Measurements from ENCODE around the gene MYO1H.
"Not testable (repeated sequence)": the region's sequence is repeated elsewhere in the genome, so short reads cannot be mapped to it uniquely, and the experiment has no call there.

Gene MYO1H

DNA sequence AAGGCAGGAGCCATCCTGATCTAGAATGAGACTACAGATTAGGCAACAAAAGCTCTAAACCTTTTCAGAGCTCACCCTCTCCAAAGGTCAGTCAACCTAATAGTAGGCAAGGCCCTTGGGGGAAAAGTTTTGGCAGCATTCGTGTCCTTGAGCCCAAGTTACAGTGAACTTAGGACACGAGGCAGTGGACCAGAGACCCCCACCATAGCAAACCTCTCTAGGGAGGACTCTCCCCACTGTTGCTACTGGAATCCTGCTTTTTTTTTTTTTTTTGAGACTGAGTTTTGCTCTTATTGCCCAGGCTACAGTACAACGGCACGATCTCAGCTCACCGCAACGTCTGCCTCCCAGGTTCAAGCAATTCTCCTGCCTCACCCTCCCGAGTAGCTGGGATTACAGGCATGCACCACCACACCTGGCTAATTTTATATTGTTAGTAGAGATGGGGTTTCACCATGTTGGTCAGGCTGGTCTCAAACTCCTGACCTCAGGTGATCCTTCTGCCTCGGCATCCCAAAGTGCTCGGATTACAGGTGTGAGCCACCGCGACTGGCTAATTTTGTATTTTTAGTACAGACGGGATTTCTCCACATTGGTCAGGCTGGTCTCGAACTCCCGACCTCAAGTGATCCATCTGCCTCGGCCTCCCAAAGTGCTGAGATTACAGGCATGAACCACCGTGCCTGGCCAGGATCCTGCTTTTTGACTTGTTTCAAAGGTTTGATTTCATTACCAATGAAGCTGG, 126.0 kb downstream of the MYO1H start:
- not testable (repeated sequence) for DNase-seq (ENCODE audit: low spot score)

- no peak for DNase-seq (ENCODE audit: low spot score)
Observed at GRCh38 chr12:109475121-109475520, 127.4 kb downstream of the MYO1H start.

GRCh38 chr12:109475993-109476806, 128.5 kb downstream of the MYO1H start:
- no peak for DNase-seq (ENCODE audit: low spot score)

DNA sequence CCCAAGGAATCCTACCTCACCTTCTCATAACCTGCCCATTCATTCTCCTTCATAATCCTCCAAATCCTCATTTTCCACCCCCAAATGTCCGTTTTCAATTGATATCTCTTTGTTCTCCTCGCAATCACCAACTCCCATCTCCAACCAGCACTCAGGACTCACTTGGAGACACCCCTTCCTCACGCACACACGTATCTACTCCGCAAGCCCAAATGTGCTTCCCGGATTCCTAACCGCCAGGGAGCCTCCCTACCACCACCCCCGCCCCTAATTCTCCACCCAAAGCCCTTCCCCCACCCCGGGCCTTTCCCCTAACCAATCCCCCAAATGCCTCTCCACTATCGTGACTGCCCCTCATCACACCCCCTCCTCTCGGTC, 129.1 kb downstream of the MYO1H start:
- DNase-seq (ENCODE audit: low spot score): no peak

DNA sequence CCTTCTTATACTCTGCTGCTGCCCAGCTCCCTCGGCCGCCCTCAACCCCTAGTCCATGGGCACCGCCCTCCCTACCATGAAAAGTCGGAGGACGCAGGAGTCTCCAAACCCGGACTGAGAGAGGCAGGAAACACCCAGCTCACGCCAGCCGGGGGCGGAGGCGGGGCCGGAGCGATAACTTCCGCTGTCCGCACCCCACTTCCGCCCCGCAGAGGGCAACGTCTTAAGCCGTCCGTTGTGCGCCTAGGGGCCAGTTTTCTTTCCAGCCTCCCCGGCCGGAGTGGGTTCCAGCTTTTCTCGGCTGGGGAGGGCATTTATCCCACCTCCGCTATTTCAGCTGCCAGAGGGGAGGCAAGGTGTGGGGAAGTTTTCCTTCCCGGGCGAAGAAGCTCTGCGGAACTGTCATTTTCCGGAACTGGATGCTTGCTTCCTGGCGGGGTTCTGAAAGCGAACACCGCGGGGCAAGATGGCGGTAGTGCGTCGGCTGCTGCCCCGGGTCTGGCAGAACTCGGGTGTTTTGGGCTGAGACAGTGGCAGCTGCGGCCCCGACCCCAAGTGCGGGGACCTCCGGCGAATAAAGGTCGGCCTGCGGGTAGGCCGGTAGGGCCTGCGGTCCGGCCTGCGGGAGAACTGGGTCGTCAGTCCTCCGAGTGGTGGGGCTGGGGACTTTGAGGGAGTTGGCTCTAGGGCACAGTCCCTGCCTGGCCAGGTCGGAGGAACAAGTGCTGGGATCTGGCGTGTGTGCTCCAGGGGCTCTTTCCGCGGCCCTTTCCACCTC, 129.7 kb downstream of the MYO1H start, which contains the start of the genes KCTD10 and UBE3B:
TSS of gene KCTD10 (minus strand) at position 116 of the 778 bp plus-strand sequence. CDS start at position 78, 38 bp downstream.
TSS of gene UBE3B (plus strand) at position 450 of the 778 bp plus-strand sequence. CDS start 5,918 bp downstream, outside the sequence.
- peak; percentile 82 for DNase-seq (ENCODE audit: low spot score)

- DNase-seq (ENCODE audit: low spot score): no peak
Observed at GRCh38 chr12:109477963-109478315, 130.2 kb downstream of the MYO1H start.

DNA sequence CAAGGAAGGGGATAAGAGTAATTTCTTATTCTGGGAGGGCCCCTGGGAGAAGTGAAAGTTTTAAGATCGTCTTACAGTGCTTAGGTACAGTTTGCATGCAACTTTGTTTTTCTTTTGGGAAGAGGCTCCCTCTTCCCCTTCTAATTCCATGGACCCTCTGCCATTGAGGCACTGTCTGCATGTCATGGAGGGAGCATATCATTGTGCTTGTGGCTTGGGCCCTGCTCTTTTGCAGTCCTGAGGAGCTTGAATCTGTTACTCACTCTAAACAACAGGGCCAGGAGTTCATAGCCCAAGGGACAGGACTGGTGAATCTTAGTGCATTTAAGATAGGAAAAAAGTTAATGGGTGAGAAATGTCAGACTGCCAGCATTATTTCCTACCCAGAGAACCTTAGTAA, 132.1 kb downstream of the MYO1H start:
- no peak for DNase-seq (ENCODE audit: low spot score)

- no peak for DNase-seq (ENCODE audit: low spot score)
Observed at GRCh38 chr12:109480356-109480755, 132.7 kb downstream of the MYO1H start.

GRCh38 chr12:109481863-109482262, 134.2 kb downstream of the MYO1H start:
- DNase-seq (ENCODE audit: low spot score): no peak

GRCh38 chr12:109482491-109482890, 134.8 kb downstream of the MYO1H start:
- no peak for DNase-seq (ENCODE audit: low spot score)

DNA sequence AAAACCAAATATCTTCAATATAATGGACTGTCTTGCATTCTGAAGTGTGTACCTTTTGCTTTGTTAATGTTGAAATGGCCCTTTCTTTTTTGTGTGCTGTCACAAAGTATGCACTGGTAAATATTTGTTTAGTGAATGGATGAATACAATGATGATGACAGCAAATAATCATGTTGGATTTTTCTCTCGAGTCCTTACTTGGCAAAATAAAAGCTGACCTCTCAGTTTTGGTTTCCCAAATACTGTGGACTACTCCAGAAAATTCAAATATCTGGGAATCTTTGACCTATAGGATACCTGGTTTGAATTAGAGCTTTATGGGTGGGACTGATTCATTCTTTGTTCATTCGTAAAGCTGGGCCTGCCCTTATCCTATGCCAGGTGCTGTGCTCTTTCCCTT, 135.2 kb downstream of the MYO1H start:
- no peak for DNase-seq (ENCODE audit: low spot score)

GRCh38 chr12:109483346-109483745, 135.6 kb downstream of the MYO1H start:
- no peak for DNase-seq (ENCODE audit: low spot score)

- DNase-seq (ENCODE audit: low spot score): no peak
Observed at GRCh38 chr12:109485201-109485600, 137.5 kb downstream of the MYO1H start.

- DNase-seq (ENCODE audit: low spot score): no peak
Observed at GRCh38 chr12:109487181-109488050, 139.7 kb downstream of the MYO1H start.

- DNase-seq (ENCODE audit: low spot score): no peak
Observed at GRCh38 chr12:109488051-109488665, 140.5 kb downstream of the MYO1H start.

- no peak for DNase-seq (ENCODE audit: low spot score)
Observed at GRCh38 chr12:109489016-109489954, 141.6 kb downstream of the MYO1H start.

- no peak for DNase-seq (ENCODE audit: low spot score)
Observed at GRCh38 chr12:109489955-109490565, 142.4 kb downstream of the MYO1H start.

GRCh38 chr12:109491671-109492070, 144.0 kb downstream of the MYO1H start:
- DNase-seq (ENCODE audit: low spot score): no peak

DNA sequence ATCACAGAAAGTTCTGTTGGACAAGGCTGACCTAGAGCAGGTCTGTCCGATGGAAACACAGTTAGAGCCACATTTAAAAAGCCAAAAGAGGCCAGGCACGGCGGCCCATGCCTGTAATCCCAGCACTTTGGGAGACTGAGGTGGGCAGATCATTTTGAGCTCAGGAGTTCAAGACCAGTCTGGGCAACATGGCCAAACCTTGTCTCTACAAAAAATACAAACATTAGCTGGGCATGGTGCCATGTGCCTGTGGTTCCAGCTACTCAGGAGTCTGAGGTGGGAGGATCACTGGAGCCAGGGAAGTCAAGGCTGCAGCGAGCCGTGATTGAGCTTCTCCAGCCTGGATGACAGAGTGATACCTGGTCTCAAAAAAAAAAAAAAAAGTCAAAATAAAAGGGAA, 144.7 kb downstream of the MYO1H start:
- no peak for DNase-seq (ENCODE audit: low spot score)

Data from CD4-positive, alpha-beta T cell treated with Interleukin-15 for 4 hours (primary cell).